HUDEP-2 (cell line): ENCODE measurements around the gene SLFN11.
"Not testable (repeated sequence)": the region's sequence is repeated elsewhere in the genome, so short reads cannot be mapped to it uniquely, and the experiment has no call there.

Experiments used
- DNase-seq, 76 experiments: peaks; one replicate each; lab custom pipeline; 2025; ENCODE audit not compliant: unreplicated experiment in 76 of 76; lab: John Stamatoyannopoulos, UW

The SLFN11 gene

GRCh38 chr17:35368081-35368830 lies 5.2 kb downstream of the SLFN11 start:
- DNase-seq: peak in 2 of 76 experiments; percentile 6 to 14

- DNase-seq: no peak
These were observed 12.4 kb downstream of the SLFN11 start for GRCh38 chr17:35361027-35361426.

- DNase-seq: no peak
These were observed 14.0 kb downstream of the SLFN11 start for GRCh38 chr17:35359398-35359797.

GRCh38 chr17:35352284-35352683 lies 21.1 kb downstream of the SLFN11 start:
- no peak for DNase-seq

- no peak for DNase-seq
These were observed 22.9 kb downstream of the SLFN11 start for GRCh38 chr17:35350493-35350892.

GRCh38 chr17:35345926-35346771 lies 27.3 kb downstream of the SLFN11 start:
- DNase-seq: peak in 3 of 76 experiments; percentile 3 to 16 (median 10)

- no peak for DNase-seq
These were observed 27.9 kb downstream of the SLFN11 start for GRCh38 chr17:35345445-35345925.

GRCh38 chr17:35344262-35344661 lies 29.2 kb downstream of the SLFN11 start:
- no peak for DNase-seq

- no peak for DNase-seq
These were observed 31.1 kb downstream of the SLFN11 start for GRCh38 chr17:35342276-35342675.

- no peak for DNase-seq
These were observed 31.9 kb downstream of the SLFN11 start for GRCh38 chr17:35341411-35341992.

GRCh38 chr17:35338230-35338629 lies 35.2 kb downstream of the SLFN11 start:
- no peak for DNase-seq

GRCh38 chr17:35337364-35337763 lies 36.1 kb downstream of the SLFN11 start:
- DNase-seq: no peak

GRCh38 chr17:35333578-35333977 lies 39.8 kb downstream of the SLFN11 start:
- not testable (repeated sequence) for DNase-seq

GRCh38 chr17:35322749-35323148 lies 50.7 kb downstream of the SLFN11 start:
- DNase-seq: no peak

- DNase-seq: no peak
These were observed 57.5 kb downstream of the SLFN11 start for GRCh38 chr17:35315971-35316370.

- DNase-seq: peak in 10 of 76 experiments; percentile 1 to 38 (median 8)
These were observed 58.1 kb downstream of the SLFN11 start for GRCh38 chr17:35315283-35315682.

- DNase-seq: no peak
These were observed 58.8 kb downstream of the SLFN11 start for GRCh38 chr17:35314415-35315216.

- DNase-seq: no peak
These were observed 59.5 kb downstream of the SLFN11 start for GRCh38 chr17:35313875-35314409.

GRCh38 chr17:35312790-35313711 lies 60.4 kb downstream of the SLFN11 start:
- peak in 38 of 76 experiments; percentile 2 to 64 (median 22) for DNase-seq
